MCF 10A (cell line): ENCODE measurements around the gene AKNA. TPM values are rescaled to one million over a fixed set of nuclear protein-coding genes. Genes with fewer than 3 reads are reported as not detected.

Experiments
- BruUV-seq: library from RNA; stranded (reverse); fragments of 400-500 nt; replicated peaks from 2 replicates; lab custom pipeline; 2021; lab: Mats Ljungman, UMichigan
- CTCF ChIA-PET: fragments of 300-600 bp; sonication (Branson Sonifier 250); formaldehyde crosslinking; extraction: SDS; loops from one replicate; lab custom pipeline; 2021; ENCODE audit warnings: antibody characterized with exemption, inconsistent platforms; lab: Yijun Ruan, JAX
- POLR2A ChIA-PET: fragments of 300-600, 350-650 bp; sonication (Branson Sonifier 250); formaldehyde crosslinking; extraction: SDS; loops from one replicate; lab custom pipeline; 2020; ENCODE audit warnings: antibody characterized with exemption, inconsistent platforms; lab: Yijun Ruan, JAX
- DNase-seq: peaks from one replicate; pipeline ENCODE4 v3.0.0-alpha.2; 2018; ENCODE audit not compliant: unreplicated experiment
- H3K27ac Mint-ChIP-seq: one replicate; pipeline ENCODE4 v1.8.0; 2022; ENCODE audit warnings: mild to moderate bottlenecking, low read depth, mixed read lengths; ENCODE audit not compliant: unreplicated experiment
- H3K27me3 Mint-ChIP-seq: one replicate; pipeline ENCODE4 v1.8.0; 2022; ENCODE audit warnings: mixed read lengths; ENCODE audit not compliant: insufficient read depth, unreplicated experiment
- H3K36me3 Mint-ChIP-seq: one replicate; pipeline ENCODE4 v1.8.0; 2022; ENCODE audit warnings: mild to moderate bottlenecking, moderate library complexity, mixed read lengths; ENCODE audit not compliant: insufficient read depth, unreplicated experiment
- H3K4me1 Mint-ChIP-seq: one replicate; pipeline ENCODE4 v1.8.0; 2022; ENCODE audit warnings: mixed read lengths; ENCODE audit not compliant: insufficient read depth, unreplicated experiment
- H3K4me3 Mint-ChIP-seq: one replicate; pipeline ENCODE4 v1.8.0; 2022; ENCODE audit warnings: mild to moderate bottlenecking, moderate library complexity, mixed read lengths; ENCODE audit not compliant: unreplicated experiment
- H3K9me3 Mint-ChIP-seq: one replicate; pipeline ENCODE4 v1.8.0; 2022; ENCODE audit warnings: mixed read lengths; ENCODE audit not compliant: unreplicated experiment
- CTCF ChIP-seq: fragments of 200-600 bp; IDR thresholded peaks from one replicate; pipeline ENCODE4 v1.8.0; 2022; ENCODE audit warnings: antibody characterized with exemption, mild to moderate bottlenecking; ENCODE audit not compliant: unreplicated experiment
- intact Hi-C: fragments of 100-400 bp; cut with micrococcal nuclease; formaldehyde crosslinking; loops from 2 replicates; pipeline ENCODE4 v1.14.1; 2022
- total RNA-seq: library from RNA; stranded (reverse); gene quantifications from 2 replicates; pipeline ENCODE4 v1.2.3, GENCODE V29; 2022

The AKNA gene
- total RNA-seq, 1 experiment from 2014 or later, result 10.9 TPM

- TF ChIP-seq CTCF, result no peak
- intact Hi-C loops, result no loop called here
- H3K27ac Mint-ChIP-seq, result no peak overlapping the region
- peaks cover 7% of the 10 kb centered on the region for H3K36me3 Mint-ChIP-seq
- BruUV-seq, result no TSS peak
- DNase-seq, result no peak
- H3K27me3 Mint-ChIP-seq, result no peaks in the 10 kb centered on the region
- no peak overlapping the region for H3K4me3 Mint-ChIP-seq
- H3K4me1 Mint-ChIP-seq, result no peaks in the 10 kb centered on the region
- ChIA-PET CTCF (interaction anchor here (0.7 to 1.4 kb wide), 2 partner anchors 12 to 91 kb away, joined by 3 to 9 read pairs; no protein-coding TSS in a partner anchor), POLR2A (interaction anchor here (1.4 kb wide), 1 partner anchor 195 kb away, joined by 3 read pairs; no protein-coding TSS in a partner anchor)
- H3K9me3 Mint-ChIP-seq, result no peaks in the 10 kb centered on the region
These were observed 29.7 kb upstream of the AKNA start for GRCh38 chr9:114417511-114417910.

GRCh38 chr9:114416906-114417305, 29.1 kb upstream of the AKNA start:
- CTCF ChIA-PET, result interaction anchor here (1.3 to 1.4 kb wide), 2 partner anchors 11 to 77 kb away, joined by 5 to 9 read pairs; no protein-coding TSS in a partner anchor
- H3K36me3 Mint-ChIP-seq, result peaks cover 7% of the 10 kb centered on the region
- DNase-seq, result no peak
- no peak for TF ChIP-seq CTCF
- BruUV-seq, result no TSS peak
- POLR2A ChIA-PET, result interaction anchor here (0.6 to 1.4 kb wide), 3 partner anchors 24 to 195 kb away, joined by 3 to 4 read pairs (median 3); no protein-coding TSS in a partner anchor
- H3K4me1 Mint-ChIP-seq, result no peaks in the 10 kb centered on the region
- H3K9me3 Mint-ChIP-seq, result no peaks in the 10 kb centered on the region
- H3K27me3 Mint-ChIP-seq, result no peaks in the 10 kb centered on the region
- no peak overlapping the region for H3K4me3 Mint-ChIP-seq
- no peak overlapping the region for H3K27ac Mint-ChIP-seq
- intact Hi-C loops, result no loop called here

- POLR2A ChIA-PET, result interaction anchor here (0.6 to 1.4 kb wide), 3 partner anchors 25 to 196 kb away, joined by 3 to 4 read pairs (median 3); no protein-coding TSS in a partner anchor
- CTCF ChIA-PET, result interaction anchor here (0.6 to 3.1 kb wide), 4 partner anchors 10 to 444 kb away, joined by 3 to 24 read pairs (median 4); no protein-coding TSS in a partner anchor
- Mint-ChIP-seq H3K9me3 (no peaks in the 10 kb centered on the region), H3K27me3 (no peaks in the 10 kb centered on the region), H3K4me1 (no peaks in the 10 kb centered on the region), H3K4me3 (no peak overlapping the region), H3K36me3 (peaks cover 7% of the 10 kb centered on the region), H3K27ac (no peak overlapping the region)
- BruUV-seq, result no TSS peak
- DNase-seq, result no peak
- intact Hi-C loops, result no loop called here
- TF ChIP-seq CTCF, result no peak
These were observed 28.5 kb upstream of the AKNA start for GRCh38 chr9:114416290-114416689.

GRCh38 chr9:114414346-114414745, 26.6 kb upstream of the AKNA start:
- Mint-ChIP-seq H3K9me3 (no peaks in the 10 kb centered on the region), H3K27ac (no peak overlapping the region), H3K27me3 (no peaks in the 10 kb centered on the region), H3K4me3 (no peak overlapping the region), H3K4me1 (peaks cover 6% of the 10 kb centered on the region), H3K36me3 (peaks cover 7% of the 10 kb centered on the region)
- no peak for DNase-seq
- no peak for TF ChIP-seq CTCF
- ChIA-PET CTCF (interaction anchor here (0.5 to 3.1 kb wide), 5 partner anchors 8 to 325 kb away, joined by 3 to 24 read pairs (median 6); no protein-coding TSS in a partner anchor), POLR2A (interaction anchor here (1.2 kb wide), 1 partner anchor 9 kb away, joined by 3 read pairs; no protein-coding TSS in a partner anchor)
- intact Hi-C loops, result no loop called here
- BruUV-seq, result no TSS peak
